ENCODE measurements around the gene ULK4.

ULK4 gene

GRCh38 chr3:41498847-41499246, 463.1 kb downstream of the ULK4 start:
- Mint-ChIP-seq H3K27ac (no peak overlapping the region), H3K4me1 (no peaks in the 10 kb centered on the region), H3K36me3 (no peaks in the 10 kb centered on the region), H3K27me3 (no peaks in the 10 kb centered on the region), H3K9me3 (no peaks in the 10 kb centered on the region), H3K4me3 (no peak overlapping the region)
- no peak for ATAC-seq

- Mint-ChIP-seq H3K27me3 (no peaks in the 10 kb centered on the region), H3K27ac (no peak overlapping the region), H3K9me3 (no peaks in the 10 kb centered on the region), H3K36me3 (no peaks in the 10 kb centered on the region), H3K4me3 (no peak overlapping the region), H3K4me1 (no peaks in the 10 kb centered on the region)
- no peak for ATAC-seq
Measured at GRCh38 chr3:41490360-41490759, 471.5 kb downstream of the ULK4 start.

- Mint-ChIP-seq H3K27ac (no peak overlapping the region), H3K9me3 (no peaks in the 10 kb centered on the region)
- ATAC-seq: no peak
Measured at GRCh38 chr3:41489231-41489630, 472.7 kb downstream of the ULK4 start.

GRCh38 chr3:41488501-41488900, 473.4 kb downstream of the ULK4 start:
- no peak for ATAC-seq
- Mint-ChIP-seq H3K27me3 (no peaks in the 10 kb centered on the region), H3K4me1 (peaks cover 2% of the 10 kb centered on the region), H3K9me3 (no peaks in the 10 kb centered on the region), H3K4me3 (no peak overlapping the region), H3K36me3 (no peaks in the 10 kb centered on the region), H3K27ac (no peak overlapping the region)

More at GRCh38 chr3:41489231-41489630, 472.7 kb downstream of the ULK4 start:
- H3K36me3 Mint-ChIP-seq: no peaks in the 10 kb centered on the region
- no peaks in the 10 kb centered on the region for H3K27me3 Mint-ChIP-seq
- no peaks in the 10 kb centered on the region for H3K4me1 Mint-ChIP-seq
- H3K4me3 Mint-ChIP-seq: no peak overlapping the region

- Mint-ChIP-seq H3K9me3 (peaks cover 2% of the 10 kb centered on the region), H3K27me3 (no peaks in the 10 kb centered on the region), H3K27ac (no peak overlapping the region), H3K4me1 (peaks cover 18% of the 10 kb centered on the region), H3K4me3 (no peak overlapping the region), H3K36me3 (no peaks in the 10 kb centered on the region)
- ATAC-seq: no peak
Measured at GRCh38 chr3:41485484-41485883, 476.4 kb downstream of the ULK4 start.

- Mint-ChIP-seq H3K9me3 (peaks cover 5% of the 10 kb centered on the region), H3K4me1 (peaks cover 18% of the 10 kb centered on the region), H3K36me3 (peaks cover 5% of the 10 kb centered on the region), H3K4me3 (no peak overlapping the region), H3K27ac (no peak overlapping the region), H3K27me3 (no peaks in the 10 kb centered on the region)
- no peak for ATAC-seq
Measured at GRCh38 chr3:41482134-41482533, 479.8 kb downstream of the ULK4 start.

- peaks cover 14% of the 10 kb centered on the region for H3K36me3 Mint-ChIP-seq
- peaks cover 14% of the 10 kb centered on the region for H3K4me1 Mint-ChIP-seq
- no peak for ATAC-seq
- no peaks in the 10 kb centered on the region for H3K27me3 Mint-ChIP-seq
- no peak overlapping the region for H3K4me3 Mint-ChIP-seq
- H3K27ac Mint-ChIP-seq: no peak overlapping the region
- peaks cover 11% of the 10 kb centered on the region for H3K9me3 Mint-ChIP-seq
Measured at GRCh38 chr3:41478278-41478677, 483.6 kb downstream of the ULK4 start.

GRCh38 chr3:41477399-41478014, 484.4 kb downstream of the ULK4 start:
- ATAC-seq: no peak
- H3K4me3 Mint-ChIP-seq: no peak overlapping the region
- no peaks in the 10 kb centered on the region for H3K27me3 Mint-ChIP-seq
- peaks cover 11% of the 10 kb centered on the region for H3K9me3 Mint-ChIP-seq
- H3K36me3 Mint-ChIP-seq: peaks cover 17% of the 10 kb centered on the region
- no peak overlapping the region for H3K27ac Mint-ChIP-seq
- peaks cover 6% of the 10 kb centered on the region for H3K4me1 Mint-ChIP-seq

- Mint-ChIP-seq H3K4me1 (no peaks in the 10 kb centered on the region), H3K27me3 (no peaks in the 10 kb centered on the region), H3K9me3 (peaks cover 28% of the 10 kb centered on the region), H3K36me3 (peaks cover 44% of the 10 kb centered on the region), H3K4me3 (no peak overlapping the region), H3K27ac (no peak overlapping the region)
- no peak for ATAC-seq
Measured at GRCh38 chr3:41469083-41469482, 492.8 kb downstream of the ULK4 start.

- H3K36me3 Mint-ChIP-seq: peaks cover 41% of the 10 kb centered on the region
- H3K9me3 Mint-ChIP-seq: peaks cover 26% of the 10 kb centered on the region
- no peaks in the 10 kb centered on the region for H3K27me3 Mint-ChIP-seq
Measured at GRCh38 chr3:41467481-41467880, 494.4 kb downstream of the ULK4 start.

GRCh38 chr3:41464858-41465257, 497.0 kb downstream of the ULK4 start:
- Mint-ChIP-seq H3K27ac (no peak overlapping the region), H3K9me3 (peaks cover 9% of the 10 kb centered on the region), H3K27me3 (no peaks in the 10 kb centered on the region), H3K4me1 (no peaks in the 10 kb centered on the region), H3K4me3 (no peak overlapping the region), H3K36me3 (peaks cover 35% of the 10 kb centered on the region)
- no peak for ATAC-seq

More at GRCh38 chr3:41467481-41467880, 494.4 kb downstream of the ULK4 start:
- H3K27ac Mint-ChIP-seq: no peak overlapping the region
- no peaks in the 10 kb centered on the region for H3K4me1 Mint-ChIP-seq
- no peak for ATAC-seq
- no peak overlapping the region for H3K4me3 Mint-ChIP-seq

- no peak overlapping the region for H3K4me3 Mint-ChIP-seq
- no peaks in the 10 kb centered on the region for H3K27me3 Mint-ChIP-seq
- H3K36me3 Mint-ChIP-seq: peaks cover 34% of the 10 kb centered on the region
Measured at GRCh38 chr3:41464401-41464800, 497.5 kb downstream of the ULK4 start.

GRCh38 chr3:41462103-41462691, 499.7 kb downstream of the ULK4 start:
- ATAC-seq: no peak
- Mint-ChIP-seq H3K9me3 (no peaks in the 10 kb centered on the region), H3K36me3 (peaks cover 28% of the 10 kb centered on the region), H3K27ac (no peak overlapping the region), H3K4me1 (no peaks in the 10 kb centered on the region), H3K4me3 (no peak overlapping the region), H3K27me3 (no peaks in the 10 kb centered on the region)

More at GRCh38 chr3:41464401-41464800, 497.5 kb downstream of the ULK4 start:
- Mint-ChIP-seq H3K9me3 (peaks cover 5% of the 10 kb centered on the region), H3K4me1 (no peaks in the 10 kb centered on the region), H3K27ac (no peak overlapping the region)
- ATAC-seq: no peak

- Mint-ChIP-seq H3K9me3 (no peaks in the 10 kb centered on the region), H3K27me3 (no peaks in the 10 kb centered on the region), H3K4me3 (no peak overlapping the region), H3K4me1 (no peaks in the 10 kb centered on the region), H3K27ac (no peak overlapping the region), H3K36me3 (peaks cover 28% of the 10 kb centered on the region)
- no peak for ATAC-seq
Measured at GRCh38 chr3:41460736-41461135, 501.2 kb downstream of the ULK4 start.

GRCh38 chr3:41457176-41457575, 504.7 kb downstream of the ULK4 start:
- Mint-ChIP-seq H3K27me3 (no peaks in the 10 kb centered on the region), H3K36me3 (peaks cover 39% of the 10 kb centered on the region), H3K4me3 (no peak overlapping the region), H3K9me3 (no peaks in the 10 kb centered on the region), H3K4me1 (no peaks in the 10 kb centered on the region), H3K27ac (no peak overlapping the region)
- ATAC-seq: no peak

- no peak overlapping the region for H3K4me3 Mint-ChIP-seq
Measured at GRCh38 chr3:41456162-41456561, 505.7 kb downstream of the ULK4 start.

More at GRCh38 chr3:41456162-41456561, 505.7 kb downstream of the ULK4 start:
- no peak for ATAC-seq
- Mint-ChIP-seq H3K4me1 (no peaks in the 10 kb centered on the region), H3K36me3 (peaks cover 29% of the 10 kb centered on the region), H3K27ac (no peak overlapping the region), H3K27me3 (no peaks in the 10 kb centered on the region), H3K9me3 (no peaks in the 10 kb centered on the region)

Measured in stimulated activated memory B cell treated with anti-CD40 and anti-IgM and Interleukin-4, amounts not matched to agents 10 μg/mL and 1 μg/mL and 100 μg/mL, for 72 hours (primary cell).